GM21576 (cell line): ENCODE results near the gene DMRTC2.

Source experiments
- ATAC-seq: cut with Tn5 transposase; IDR thresholded peaks from one replicate; pipeline ENCODE4 v1.9.1; 2021; ENCODE audit warnings: mild to moderate bottlenecking, moderate library complexity; ENCODE audit not compliant: unreplicated experiment

DMRTC2 gene

GRCh38 chr19:41845051-41845590, 279 bp downstream of the DMRTC2 start:
- no peak for ATAC-seq

- no peak for ATAC-seq
Measured at GRCh38 chr19:41847351-41848105, 2.7 kb downstream of the DMRTC2 start.

- no peak for ATAC-seq
Measured at GRCh38 chr19:41848666-41849065, 3.8 kb downstream of the DMRTC2 start.

- no peak for ATAC-seq
Measured at GRCh38 chr19:41849067-41849466, 4.2 kb downstream of the DMRTC2 start.

- ATAC-seq = no peak
Measured at GRCh38 chr19:41850381-41850780, 5.5 kb downstream of the DMRTC2 start.

- no peak for ATAC-seq
Measured at GRCh38 chr19:41851456-41851855, 6.6 kb downstream of the DMRTC2 start.

- no peak for ATAC-seq
Measured at GRCh38 chr19:41853344-41853743, 8.5 kb downstream of the DMRTC2 start.

- ATAC-seq = no peak
Measured at GRCh38 chr19:41853768-41854167, 8.9 kb downstream of the DMRTC2 start.

GRCh38 chr19:41859213-41859617, 14.4 kb downstream of the DMRTC2 start:
- no peak for ATAC-seq

- peak; percentile 72 for ATAC-seq
Measured at GRCh38 chr19:41859618-41860418, 15.0 kb downstream of the DMRTC2 start, which contains the start of gene RPS19. TSS of gene RPS19 (plus strand) at chr19:41860255. CDS start at chr19:41860775, 520 bp downstream.

GRCh38 chr19:41860419-41861115, 15.7 kb downstream of the DMRTC2 start:
- ATAC-seq = no peak

- ATAC-seq = no peak
Measured at GRCh38 chr19:41861116-41861768, 16.4 kb downstream of the DMRTC2 start.

GRCh38 chr19:41861846-41862245, 17.0 kb downstream of the DMRTC2 start:
- no peak for ATAC-seq

GRCh38 chr19:41862445-41862986, 17.7 kb downstream of the DMRTC2 start:
- no peak for ATAC-seq

GRCh38 chr19:41863209-41863931, 18.5 kb downstream of the DMRTC2 start:
- no peak for ATAC-seq

- no peak for ATAC-seq
Measured at GRCh38 chr19:41864374-41864773, 19.5 kb downstream of the DMRTC2 start.

GRCh38 chr19:41866284-41866683, 21.4 kb downstream of the DMRTC2 start:
- ATAC-seq = no peak

GRCh38 chr19:41868120-41868988, 23.5 kb downstream of the DMRTC2 start:
- no peak for ATAC-seq

- no peak for ATAC-seq
Measured at GRCh38 chr19:41868989-41869300, 24.1 kb downstream of the DMRTC2 start.
